ENCODE results near the gene ZNF398. TPM values are rescaled to one million over a fixed set of nuclear protein-coding genes. Genes with fewer than 3 reads are reported as not detected.
A peak's percentile ranks its signal among the peaks of the same experiment; 100 is the strongest.

Gene ZNF398
- polyA plus RNA-seq, 6 donors from 2014 or later, result 7.2 to 21.7 (median 9.3) TPM

DNA sequence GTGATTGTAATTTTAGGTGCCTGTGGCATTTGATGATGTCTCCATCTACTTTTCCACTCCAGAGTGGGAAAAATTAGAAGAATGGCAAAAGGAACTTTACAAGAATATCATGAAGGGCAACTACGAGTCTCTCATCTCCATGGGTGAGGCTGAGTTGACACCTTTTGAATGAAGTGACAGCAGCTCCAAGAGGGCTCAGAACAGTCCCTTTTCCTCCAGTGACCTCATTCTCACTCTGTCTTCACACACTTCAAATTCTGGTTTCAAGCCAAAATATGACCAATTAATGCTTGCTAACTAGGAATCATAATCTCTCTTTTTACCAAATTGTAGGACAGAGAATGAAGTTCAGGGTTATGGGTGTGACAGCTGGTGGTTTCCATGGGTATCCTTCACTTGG lies 18.9 kb downstream of the ZNF398 start:
- ATAC-seq (ENCODE audit: low read depth in 2 of 2), result no peak
- peak overlapping the region in 1 of 6 donors; percentile 74 for H3K27ac Mint-ChIP-seq
- no peaks in the 10 kb centered on the region for H3K27me3 Mint-ChIP-seq
- peaks cover 0 to 2% (median 0%) of the 10 kb centered on the region in 3 donors for H3K4me1 Mint-ChIP-seq
- DNase-seq, result no peak
- peaks cover 0 to 15% of the 10 kb centered on the region in 2 donors for H3K36me3 Mint-ChIP-seq
- H3K4me3 Mint-ChIP-seq, result no peak overlapping the region
- H3K9me3 Mint-ChIP-seq, result no peaks in the 10 kb centered on the region

DNA sequence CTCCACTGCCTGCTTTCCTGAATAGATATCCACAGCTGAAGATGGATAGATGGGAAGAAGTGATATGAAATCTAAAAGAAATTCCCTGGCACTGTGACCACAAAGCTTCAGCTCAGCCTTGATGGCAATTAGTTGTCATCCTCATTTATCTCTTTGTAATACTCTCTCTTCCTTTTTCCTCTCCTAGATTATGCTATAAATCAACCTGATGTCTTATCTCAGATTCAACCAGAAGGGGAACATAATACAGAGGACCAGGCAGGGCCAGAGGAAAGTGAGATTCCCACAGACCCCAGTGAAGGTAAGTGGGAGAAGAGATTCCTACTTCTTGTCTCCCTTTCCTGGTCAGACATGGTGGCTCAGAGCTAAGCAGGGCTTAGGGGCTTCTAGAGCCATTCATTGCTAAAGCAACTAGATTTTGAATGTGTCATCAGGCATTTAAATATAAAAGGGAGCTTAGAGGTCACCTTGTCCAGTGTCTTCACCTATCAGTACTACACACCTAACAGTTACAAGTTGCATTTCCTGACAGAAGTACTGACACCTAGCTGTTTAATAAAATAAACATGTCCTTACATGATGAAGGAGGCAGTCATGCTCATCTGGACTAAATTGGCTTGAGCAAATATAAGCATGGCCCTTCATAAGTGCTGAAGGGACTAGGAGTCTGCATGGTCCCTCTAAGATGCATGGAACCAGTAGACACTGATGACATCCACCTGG lies 19.5 kb downstream of the ZNF398 start:
- H3K27me3 Mint-ChIP-seq, result no peaks in the 10 kb centered on the region
- H3K27ac Mint-ChIP-seq, result peak overlapping the region in 1 of 6 donors; percentile 19
- ATAC-seq (ENCODE audit: low read depth in 2 of 2) (no peak), DNase-seq (no peak)
- H3K9me3 Mint-ChIP-seq, result no peaks in the 10 kb centered on the region
- H3K4me3 Mint-ChIP-seq, result no peak overlapping the region
- no peaks in the 10 kb centered on the region for H3K4me1 Mint-ChIP-seq
- H3K36me3 Mint-ChIP-seq, result peaks cover 0 to 15% of the 10 kb centered on the region in 2 donors

DNA sequence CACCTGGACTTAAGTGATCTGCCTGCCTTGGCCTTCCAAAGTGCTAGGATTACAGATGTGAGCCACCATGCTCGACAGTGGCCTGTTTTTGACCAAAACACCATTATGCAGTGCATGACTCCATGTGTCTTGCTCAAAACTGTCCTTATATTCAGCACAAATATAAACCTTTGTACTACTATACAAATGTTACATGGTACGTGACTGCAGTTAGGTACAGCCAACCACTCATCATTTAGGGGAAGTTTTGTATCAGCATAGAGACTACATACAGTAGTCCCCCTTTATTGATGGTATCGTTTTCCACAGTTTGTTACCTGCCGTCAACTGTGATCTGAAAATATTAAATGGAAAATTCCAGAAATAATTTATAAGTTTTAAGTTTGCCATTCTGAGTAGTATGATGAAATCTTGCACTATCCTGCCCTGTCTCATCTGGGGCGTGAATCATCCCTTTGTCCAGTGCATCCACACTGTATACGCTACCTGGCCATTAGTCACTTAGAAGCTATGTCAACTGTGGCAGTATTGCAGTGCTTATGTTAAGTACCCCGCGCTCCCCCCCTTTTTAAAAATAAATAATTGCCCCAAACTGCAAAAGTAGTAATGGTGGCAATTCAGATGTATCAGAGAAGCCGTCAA lies 24.8 kb downstream of the ZNF398 start:
- Mint-ChIP-seq H3K27ac (no peak overlapping the region), H3K4me3 (no peak overlapping the region), H3K9me3 (no peaks in the 10 kb centered on the region), H3K36me3 (peaks cover 8 to 16% of the 10 kb centered on the region in 2 donors), H3K27me3 (no peaks in the 10 kb centered on the region), H3K4me1 (no peaks in the 10 kb centered on the region)
- ATAC-seq (ENCODE audit: low read depth in 2 of 2) (no peak), DNase-seq (no peak)

DNA sequence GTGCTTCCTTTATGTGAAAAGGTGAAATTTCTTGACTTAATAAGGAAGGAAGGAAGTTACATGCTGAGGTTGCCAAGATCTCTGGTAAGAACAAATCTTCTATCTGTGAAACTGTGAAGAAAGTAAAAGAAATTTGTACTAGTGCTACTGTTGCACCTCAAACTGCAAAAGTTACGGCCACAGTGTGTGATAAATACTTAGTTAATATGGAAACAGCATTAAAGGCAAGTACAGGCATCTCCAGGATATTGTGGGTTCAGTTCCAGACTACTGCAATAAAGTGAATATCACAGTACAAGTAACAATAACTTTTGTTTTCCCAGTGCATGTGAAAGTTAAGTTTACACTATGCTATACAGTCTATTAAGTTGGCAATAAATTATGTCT lies 25.3 kb downstream of the ZNF398 start:
- no peak overlapping the region for H3K4me3 Mint-ChIP-seq
- DNase-seq (no peak), ATAC-seq (ENCODE audit: low read depth in 2 of 2) (no peak)
- peaks cover 13 to 16% of the 10 kb centered on the region in 2 donors for H3K36me3 Mint-ChIP-seq
- no peak overlapping the region for H3K27ac Mint-ChIP-seq
- H3K4me1 Mint-ChIP-seq, result no peaks in the 10 kb centered on the region
- H3K27me3 Mint-ChIP-seq, result no peaks in the 10 kb centered on the region
- H3K9me3 Mint-ChIP-seq, result no peaks in the 10 kb centered on the region

DNA sequence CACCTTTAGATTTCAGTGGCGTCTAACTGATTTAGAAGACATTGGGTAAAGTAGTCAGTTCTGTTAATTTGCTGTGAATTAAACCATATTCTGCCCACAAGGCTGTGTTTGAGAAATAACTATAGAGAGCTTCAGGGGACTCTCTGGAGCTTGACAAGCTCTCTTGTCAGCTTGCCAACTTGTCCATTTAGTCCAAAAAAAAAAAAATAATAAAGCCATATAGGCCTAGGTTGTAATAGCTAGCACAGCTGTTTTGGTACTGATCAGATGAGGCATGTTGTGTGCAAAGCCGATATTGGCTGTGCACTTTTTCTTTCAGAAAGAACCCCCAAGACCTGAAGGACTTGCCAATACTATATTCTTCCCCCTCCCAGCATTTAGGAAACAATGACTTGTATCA lies 27.9 kb downstream of the ZNF398 start:
- Mint-ChIP-seq H3K27ac (no peak overlapping the region), H3K36me3 (peaks cover 17 to 23% of the 10 kb centered on the region in 2 donors), H3K9me3 (no peaks in the 10 kb centered on the region), H3K27me3 (no peaks in the 10 kb centered on the region), H3K4me1 (no peaks in the 10 kb centered on the region), H3K4me3 (no peak overlapping the region)
- ATAC-seq (ENCODE audit: low read depth in 2 of 2), result no peak
- no peak for DNase-seq

DNA sequence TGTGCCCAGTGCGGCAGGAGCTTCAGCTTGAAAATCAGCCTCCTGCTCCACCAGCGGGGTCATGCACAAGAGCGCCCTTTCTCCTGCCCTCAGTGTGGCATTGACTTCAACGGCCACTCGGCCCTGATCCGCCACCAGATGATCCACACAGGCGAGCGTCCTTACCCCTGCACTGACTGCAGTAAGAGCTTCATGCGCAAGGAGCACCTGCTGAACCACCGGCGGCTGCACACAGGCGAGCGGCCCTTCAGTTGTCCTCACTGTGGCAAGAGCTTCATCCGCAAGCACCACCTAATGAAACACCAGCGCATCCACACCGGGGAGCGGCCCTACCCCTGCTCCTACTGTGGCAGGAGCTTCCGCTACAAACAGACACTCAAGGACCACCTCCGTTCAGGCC lies 32.0 kb downstream of the ZNF398 start:
- H3K27ac Mint-ChIP-seq, result no peak overlapping the region

DNA sequence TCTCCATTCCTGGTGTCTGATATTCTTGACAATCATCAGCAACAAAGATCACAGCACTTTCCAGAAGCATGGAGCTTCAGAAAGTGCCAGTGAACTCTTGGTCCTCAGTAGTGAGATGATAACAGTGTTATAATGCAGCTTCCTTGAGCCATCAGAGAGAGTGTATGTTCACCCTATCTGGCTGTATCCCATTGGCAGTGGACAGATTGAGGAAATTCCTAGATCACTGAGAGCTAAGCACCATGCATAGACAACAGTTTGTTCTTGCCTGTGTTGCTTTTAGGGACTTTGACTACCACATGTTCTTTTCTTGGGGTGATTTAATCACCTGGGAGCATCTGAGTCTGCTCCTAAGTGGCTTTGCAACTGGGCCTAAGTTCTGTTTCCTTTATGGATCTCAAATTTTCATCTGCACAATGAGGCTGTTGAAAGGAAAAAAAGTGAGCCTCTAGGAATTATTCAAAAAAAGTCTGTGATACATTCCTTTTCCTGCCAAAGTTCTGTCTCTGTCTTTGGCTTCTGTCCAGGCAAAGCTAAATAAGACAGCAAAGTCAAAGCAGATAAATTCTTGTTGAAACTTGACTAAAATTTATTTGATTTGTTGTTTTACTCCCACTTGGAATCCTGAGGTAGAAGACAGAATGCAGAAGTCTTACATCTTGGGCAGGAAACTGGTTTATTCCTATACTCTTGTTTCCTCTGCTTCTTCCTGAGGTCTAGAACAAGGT lies 33.6 kb downstream of the ZNF398 start:
- Mint-ChIP-seq H3K27me3 (no peaks in the 10 kb centered on the region), H3K4me3 (no peak overlapping the region), H3K9me3 (no peaks in the 10 kb centered on the region), H3K27ac (peak overlapping the region in 1 of 6 donors; percentile 40), H3K4me1 (peaks cover 0 to 4% (median 0%) of the 10 kb centered on the region in 3 donors), H3K36me3 (peaks cover 17 to 23% of the 10 kb centered on the region in 2 donors)
- DNase-seq, result no peak
- ATAC-seq (ENCODE audit: low read depth in 2 of 2), result no peak

More for the DNA sequence above, 32.0 kb downstream of the ZNF398 start:
- H3K4me1 Mint-ChIP-seq, result peaks cover 0 to 4% (median 0%) of the 10 kb centered on the region in 3 donors
- DNase-seq, result no peak
- H3K9me3 Mint-ChIP-seq, result no peaks in the 10 kb centered on the region
- no peaks in the 10 kb centered on the region for H3K27me3 Mint-ChIP-seq
- H3K36me3 Mint-ChIP-seq, result peaks cover 17 to 23% of the 10 kb centered on the region in 2 donors
- H3K4me3 Mint-ChIP-seq, result no peak overlapping the region
- ATAC-seq (ENCODE audit: low read depth in 2 of 2), result no peak

DNA sequence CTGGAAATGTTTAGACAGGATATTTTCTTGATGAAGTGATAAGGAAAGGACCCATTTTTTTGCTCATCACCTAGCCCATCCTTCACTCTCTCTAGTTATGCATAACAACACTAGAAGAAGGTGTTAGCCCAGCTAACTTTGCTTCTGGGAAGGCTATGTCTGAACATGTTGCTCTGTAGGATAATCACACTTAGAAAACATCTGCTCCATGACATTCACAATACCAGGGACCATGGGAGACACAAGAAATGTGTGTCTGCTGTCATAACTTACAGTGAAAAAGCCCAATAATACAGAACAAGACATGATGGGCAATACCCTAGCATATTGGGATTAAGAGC lies 34.2 kb downstream of the ZNF398 start:
- Mint-ChIP-seq H3K27me3 (no peaks in the 10 kb centered on the region), H3K9me3 (no peaks in the 10 kb centered on the region), H3K4me3 (no peak overlapping the region), H3K36me3 (peaks cover 15 to 23% of the 10 kb centered on the region in 2 donors), H3K4me1 (peaks cover 0 to 4% (median 0%) of the 10 kb centered on the region in 3 donors), H3K27ac (peak overlapping the region in 2 of 6 donors; percentile 40 to 65)
- DNase-seq (no peak), ATAC-seq (ENCODE audit: low read depth in 2 of 2) (no peak)

DNA sequence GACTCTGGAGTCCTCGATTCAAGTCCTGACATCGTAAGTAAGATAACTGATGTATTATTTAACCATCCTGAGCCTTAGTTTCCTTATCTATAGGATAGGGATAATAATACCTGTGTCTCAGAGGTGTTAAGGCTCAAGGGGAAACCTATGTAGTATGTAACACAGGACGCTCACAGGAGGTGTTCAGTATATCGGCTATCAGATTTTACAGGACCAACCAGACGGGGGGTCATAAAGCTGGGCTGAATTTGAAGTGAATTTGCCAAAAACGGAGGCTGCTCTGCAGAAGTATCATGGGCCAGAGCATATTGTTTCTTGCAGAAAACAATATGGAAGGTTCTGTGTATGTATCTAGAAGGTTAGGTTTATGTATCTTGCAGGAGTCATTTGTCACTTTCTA lies 37.0 kb downstream of the ZNF398 start:
- no peak for DNase-seq
- Mint-ChIP-seq H3K4me3 (no peak overlapping the region), H3K27me3 (no peaks in the 10 kb centered on the region), H3K27ac (no peak overlapping the region), H3K36me3 (peaks cover 0 to 6% of the 10 kb centered on the region in 2 donors), H3K9me3 (no peaks in the 10 kb centered on the region), H3K4me1 (peaks cover 0 to 4% (median 0%) of the 10 kb centered on the region in 3 donors)
- ATAC-seq (ENCODE audit: low read depth in 2 of 2), result no peak

DNA sequence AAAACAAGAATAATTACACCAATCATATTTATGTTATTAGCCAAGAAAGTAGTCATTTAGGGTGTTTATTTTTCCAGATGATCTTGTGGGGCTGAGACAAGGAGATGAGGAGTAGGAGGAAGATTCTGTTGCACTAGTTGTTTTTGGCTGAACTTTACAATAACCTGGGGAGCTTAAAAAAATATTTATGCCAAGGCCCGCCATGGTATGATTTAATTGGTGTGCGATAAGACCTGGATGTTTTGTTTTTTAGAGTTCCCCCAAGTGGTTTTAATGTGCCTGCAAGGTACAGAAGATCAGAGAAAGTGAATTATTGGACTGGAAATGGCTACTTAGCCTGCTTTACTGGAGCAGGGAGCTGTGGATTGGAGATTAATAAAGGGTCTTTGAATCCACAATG lies 41.0 kb downstream of the ZNF398 start:
- H3K4me3 Mint-ChIP-seq, result peak overlapping the region in 1 of 8 donors; percentile 25
- no peak for ATAC-seq (ENCODE audit: low read depth in 2 of 2)
- H3K36me3 Mint-ChIP-seq, result no peaks in the 10 kb centered on the region
- H3K27me3 Mint-ChIP-seq, result no peaks in the 10 kb centered on the region
- H3K27ac Mint-ChIP-seq, result peak overlapping the region in 1 of 6 donors; percentile 47
- H3K9me3 Mint-ChIP-seq, result no peaks in the 10 kb centered on the region
- H3K4me1 Mint-ChIP-seq, result peaks cover 0 to 9% (median 5%) of the 10 kb centered on the region in 3 donors
- DNase-seq, result no peak

DNA sequence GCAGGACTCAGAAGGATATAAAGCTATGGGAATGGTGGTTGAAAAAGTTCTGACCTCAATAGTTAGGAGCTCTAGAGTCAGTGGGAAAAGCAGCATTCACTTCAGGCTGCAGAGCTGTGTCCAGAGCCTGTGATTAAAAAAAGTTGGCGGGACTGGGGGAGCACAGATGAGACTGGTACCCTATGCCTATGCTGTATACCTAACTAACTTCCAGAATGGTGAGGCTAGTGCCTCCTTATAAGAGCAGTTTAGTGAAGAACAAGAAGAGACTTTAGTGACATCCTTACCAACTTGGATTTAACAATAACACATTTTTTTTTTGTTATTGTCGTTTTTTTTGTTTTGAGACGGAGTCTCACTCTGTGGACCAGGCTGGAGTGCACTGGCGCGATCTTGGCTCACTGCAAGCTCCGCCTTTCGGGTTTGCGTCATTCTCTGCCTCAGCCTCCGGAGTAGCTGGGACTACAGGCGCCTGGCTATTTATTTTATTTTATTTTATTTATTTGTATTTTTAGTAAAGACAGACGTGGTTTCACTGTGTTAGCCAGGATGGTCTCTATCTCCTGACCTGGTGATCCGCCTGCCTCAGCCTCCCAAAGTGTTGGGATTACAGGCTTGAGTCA lies 41.5 kb downstream of the ZNF398 start:
- no peaks in the 10 kb centered on the region for H3K9me3 Mint-ChIP-seq
- H3K27ac Mint-ChIP-seq, result peak overlapping the region in 2 of 6 donors; percentile 47 to 60
- peak overlapping the region in 2 of 8 donors; percentile 25 to 32 for H3K4me3 Mint-ChIP-seq
- no peaks in the 10 kb centered on the region for H3K27me3 Mint-ChIP-seq
- DNase-seq, result no peak
- ATAC-seq (ENCODE audit: low read depth in 2 of 2), result no peak
- H3K4me1 Mint-ChIP-seq, result peaks cover 0 to 9% (median 5%) of the 10 kb centered on the region in 3 donors
- no peaks in the 10 kb centered on the region for H3K36me3 Mint-ChIP-seq

DNA sequence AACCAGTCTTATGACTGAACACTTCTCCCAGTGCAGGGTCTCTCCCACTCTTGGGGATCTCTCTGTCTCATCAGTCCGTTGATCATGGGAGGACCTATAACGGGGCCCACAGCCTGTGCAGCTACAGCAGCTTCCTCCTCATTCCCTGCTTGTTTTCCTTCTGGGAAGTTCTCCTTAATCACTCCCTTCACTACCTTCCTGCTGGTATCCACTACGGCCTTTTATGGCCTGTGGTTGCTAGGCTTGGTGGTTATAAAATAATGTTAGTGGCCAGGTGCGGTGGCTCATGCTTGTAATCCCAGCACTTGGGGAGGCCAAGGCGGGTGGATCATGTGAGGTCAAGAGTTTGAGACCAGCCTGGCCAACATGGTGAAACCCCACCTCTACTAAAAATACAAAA lies 44.6 kb downstream of the ZNF398 start:
- Mint-ChIP-seq H3K4me3 (peak overlapping the region in 6 of 8 donors; percentile 64 to 94 (median 72)), H3K27me3 (no peaks in the 10 kb centered on the region), H3K9me3 (no peaks in the 10 kb centered on the region), H3K4me1 (peaks cover 9 to 19% (median 15%) of the 10 kb centered on the region in 3 donors), H3K27ac (peak overlapping the region in 2 of 6 donors; percentile 53 to 88), H3K36me3 (no peaks in the 10 kb centered on the region)
- ATAC-seq (ENCODE audit: low read depth in 2 of 2) (no peak), DNase-seq (no peak)

DNA sequence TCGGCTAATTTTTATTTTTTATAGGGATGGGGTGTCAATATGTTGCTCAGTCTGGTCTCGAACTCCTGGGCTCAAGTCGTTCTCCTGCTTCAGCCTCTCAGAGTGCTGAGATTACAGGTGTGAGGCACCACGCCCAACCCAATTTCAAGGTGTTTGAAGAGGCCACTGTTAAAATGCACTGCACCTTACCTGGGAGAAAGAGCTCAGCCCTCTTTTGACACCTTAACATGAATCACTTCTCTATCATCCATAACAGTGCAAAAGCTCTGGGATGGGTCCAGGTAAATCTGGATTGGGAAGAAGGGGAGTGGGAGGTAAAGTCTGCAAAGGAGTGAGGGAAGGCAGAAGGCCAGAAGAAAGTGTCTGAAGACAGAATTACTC lies 47.5 kb downstream of the ZNF398 start:
- DNase-seq (no peak), ATAC-seq (ENCODE audit: low read depth in 2 of 2) (no peak)
- Mint-ChIP-seq H3K27ac (peak overlapping the region in 2 of 6 donors; percentile 62 to 85), H3K4me1 (peaks cover 20 to 33% (median 21%) of the 10 kb centered on the region in 3 donors), H3K4me3 (peak overlapping the region; percentile 83 to 92 (median 87)), H3K27me3 (no peaks in the 10 kb centered on the region), H3K9me3 (no peaks in the 10 kb centered on the region), H3K36me3 (peaks cover 6 to 11% of the 10 kb centered on the region in 2 donors)
